Measurements from ENCODE around the gene ALK. TPM values are rescaled to one million over a fixed set of nuclear protein-coding genes. Genes with fewer than 3 reads are reported as not detected.

ALK gene
- total RNA-seq, 1 experiment from 2014 or later = not detected

DNA sequence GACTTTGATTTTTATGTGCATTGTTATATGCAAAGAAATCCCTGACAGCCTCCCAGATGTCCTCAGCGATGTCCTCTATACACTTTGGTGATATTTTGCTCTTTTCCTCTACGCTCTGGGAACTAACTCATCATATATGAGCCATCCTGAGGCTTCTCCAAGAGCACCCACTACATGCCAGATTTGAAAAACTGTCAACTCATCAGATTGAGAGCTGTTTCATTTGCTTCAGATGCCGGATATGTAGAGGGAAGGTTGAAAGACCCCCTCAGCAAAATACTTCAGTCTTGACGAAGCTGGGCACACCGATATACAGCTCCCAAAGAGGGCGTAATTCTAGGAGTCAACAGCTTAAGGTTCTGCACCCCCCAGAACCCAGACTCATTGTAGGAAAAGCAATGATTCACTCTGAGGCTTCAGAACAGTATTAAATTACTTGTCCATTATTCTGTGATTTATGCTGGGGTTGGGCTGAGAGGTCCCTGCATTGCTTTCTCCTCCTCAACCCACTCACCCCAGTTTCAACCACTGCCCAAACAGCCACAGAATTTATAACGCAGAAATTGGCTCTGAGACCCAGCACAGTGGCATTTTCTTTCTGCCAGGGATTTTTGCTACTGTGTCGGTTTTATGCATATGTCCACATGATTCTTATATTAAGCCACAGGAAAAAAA is 341.8 kb downstream of the ALK start:
- H2BK120ac ChIP-seq (ENCODE audit: low read depth, low read length, poor library complexity, severe bottlenecking) = no peak overlapping the region
- no peaks in the 10 kb centered on the region for H3K36me3 Mint-ChIP-seq (ENCODE audit: insufficient read depth in 1 of 3, low read depth in 3 of 3)
- H3K9ac ChIP-seq (ENCODE audit: extremely low read depth, insufficient read length, low read length) = no peak overlapping the region
- no peak overlapping the region for H4K8ac ChIP-seq (replicated peaks; ENCODE audit: insufficient read length, low read depth, low read length)
- no peak overlapping the region for H2AFZ ChIP-seq (ENCODE audit: low read length)
- no peak overlapping the region for H2BK5ac ChIP-seq (ENCODE audit: insufficient read length, low read length)
- H3K79me2 ChIP-seq (ENCODE audit: insufficient read depth, low read length) = no peaks in the 10 kb centered on the region
- H3K18ac ChIP-seq (ENCODE audit: insufficient read length, low read depth, low read length) = no peak overlapping the region
- WGBS (ENCODE audit: extremely low coverage, insufficient read length, low lambda C conversion rate) = no CpG with 5 or more reads among the region's 8 CpGs
- H4K91ac ChIP-seq (ENCODE audit: insufficient read length, low read depth, low read length) = no peak overlapping the region
- no peak overlapping the region for H3K4ac ChIP-seq (ENCODE audit: low read depth, low read length)
- H3K9me3 ChIP-seq (ENCODE audit: control insufficient read depth, low read depth, low read length) = no peaks in the 10 kb centered on the region
- H2AK5ac ChIP-seq (ENCODE audit: insufficient read length, low read length) = no peak overlapping the region
- H2BK15ac ChIP-seq (ENCODE audit: low read depth, low read length) = no peak overlapping the region
- H3K56ac ChIP-seq (ENCODE audit: insufficient read length, low read depth, low read length) = no peak overlapping the region
- H3K4me1 Mint-ChIP-seq = peaks cover 20 to 21% of the 10 kb centered on the region in 2 experiments
- no peak overlapping the region; a peak in 1 of 7 replicates for H3K27ac Mint-ChIP-seq
- no peak overlapping the region for H3K27ac ChIP-seq (ENCODE audit: insufficient read length, low read depth, low read length)
- H3K79me1 ChIP-seq (ENCODE audit: insufficient read depth, low read depth, low read length, poor library complexity, severe bottlenecking) = no peaks in the 10 kb centered on the region
- no peaks in the 10 kb centered on the region for H3K9me3 Mint-ChIP-seq
- H3K27me3 Mint-ChIP-seq (ENCODE audit: low read depth) = peaks cover 29% of the 10 kb centered on the region
- H2BK12ac ChIP-seq (ENCODE audit: insufficient read length, low read depth, low read length) = no peak overlapping the region
- no peak overlapping the region for H3K4me2 ChIP-seq (ENCODE audit: insufficient read depth, insufficient read length, low read length)
- no peaks in the 10 kb centered on the region for H3K27me3 ChIP-seq (ENCODE audit: insufficient read depth, low read length)
- H2BK20ac ChIP-seq (ENCODE audit: low read depth, low read length, poor library complexity, severe bottlenecking) = no peak overlapping the region
- H3T11ph ChIP-seq (ENCODE audit: low read length) = no peak overlapping the region
- TF ChIP-seq, protein P1, sequence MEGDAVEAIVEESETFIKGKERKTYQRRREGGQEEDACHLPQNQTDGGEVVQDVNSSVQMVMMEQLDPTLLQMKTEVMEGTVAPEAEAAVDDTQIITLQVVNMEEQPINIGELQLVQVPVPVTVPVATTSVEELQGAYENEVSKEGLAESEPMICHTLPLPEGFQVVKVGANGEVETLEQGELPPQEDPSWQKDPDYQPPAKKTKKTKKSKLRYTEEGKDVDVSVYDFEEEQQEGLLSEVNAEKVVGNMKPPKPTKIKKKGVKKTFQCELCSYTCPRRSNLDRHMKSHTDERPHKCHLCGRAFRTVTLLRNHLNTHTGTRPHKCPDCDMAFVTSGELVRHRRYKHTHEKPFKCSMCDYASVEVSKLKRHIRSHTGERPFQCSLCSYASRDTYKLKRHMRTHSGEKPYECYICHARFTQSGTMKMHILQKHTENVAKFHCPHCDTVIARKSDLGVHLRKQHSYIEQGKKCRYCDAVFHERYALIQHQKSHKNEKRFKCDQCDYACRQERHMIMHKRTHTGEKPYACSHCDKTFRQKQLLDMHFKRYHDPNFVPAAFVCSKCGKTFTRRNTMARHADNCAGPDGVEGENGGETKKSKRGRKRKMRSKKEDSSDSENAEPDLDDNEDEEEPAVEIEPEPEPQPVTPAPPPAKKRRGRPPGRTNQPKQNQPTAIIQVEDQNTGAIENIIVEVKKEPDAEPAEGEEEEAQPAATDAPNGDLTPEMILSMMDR (conservative IDR thresholded peaks at IDR 0.05) = no peak
- no peak overlapping the region for H3K4me3 Mint-ChIP-seq
- DNase-seq = no peak
- H4K5ac ChIP-seq (ENCODE audit: insufficient read length, low read depth, low read length) = no peak overlapping the region
- H3K4me1 ChIP-seq (ENCODE audit: insufficient read depth, low read length) = peaks cover 2% of the 10 kb centered on the region; the same call in 1 of the 2 replicates
- no peak overlapping the region for H3K23ac ChIP-seq (ENCODE audit: insufficient read length, low read depth, low read length)
- H3K23me2 ChIP-seq (ENCODE audit: insufficient read length, low read depth, low read length, poor library complexity, severe bottlenecking) = no peaks in the 10 kb centered on the region
- H3K14ac ChIP-seq (ENCODE audit: insufficient read depth, low read length) = no peak overlapping the region
- no peaks in the 10 kb centered on the region for H4K20me1 ChIP-seq (ENCODE audit: control insufficient read depth, insufficient read depth, insufficient read length)
